CD4-positive, alpha-beta T cell treated with Interferon alpha-2 for 1 hour (primary cell): ENCODE results near the gene DNAH10.

Experiments used
- DNase-seq, 2 donors: peaks; one replicate each; pipeline ENCODE4 v3.0.0-alpha.2; 2020 to 2022

DNAH10 gene

DNA sequence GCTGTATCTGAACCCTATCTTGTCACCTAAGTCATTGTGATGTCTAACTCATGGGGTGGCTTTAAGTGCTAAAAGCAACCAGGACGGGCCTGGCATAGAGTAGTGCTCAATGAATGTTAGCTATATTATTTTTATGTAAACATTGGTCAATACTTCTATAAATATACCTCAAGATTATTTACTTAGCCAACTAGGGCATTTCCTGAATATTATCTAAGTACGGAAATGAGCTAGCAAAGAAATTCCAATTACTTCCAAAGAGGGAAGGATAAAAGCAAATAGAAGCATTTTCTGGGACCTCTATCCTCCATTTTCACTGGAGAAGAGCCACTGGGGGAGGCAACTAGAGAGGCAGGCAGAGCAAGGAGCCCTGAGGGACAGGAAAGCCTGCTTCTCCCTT, 189.9 kb downstream of the DNAH10 start:
- DNase-seq: no peak

DNA sequence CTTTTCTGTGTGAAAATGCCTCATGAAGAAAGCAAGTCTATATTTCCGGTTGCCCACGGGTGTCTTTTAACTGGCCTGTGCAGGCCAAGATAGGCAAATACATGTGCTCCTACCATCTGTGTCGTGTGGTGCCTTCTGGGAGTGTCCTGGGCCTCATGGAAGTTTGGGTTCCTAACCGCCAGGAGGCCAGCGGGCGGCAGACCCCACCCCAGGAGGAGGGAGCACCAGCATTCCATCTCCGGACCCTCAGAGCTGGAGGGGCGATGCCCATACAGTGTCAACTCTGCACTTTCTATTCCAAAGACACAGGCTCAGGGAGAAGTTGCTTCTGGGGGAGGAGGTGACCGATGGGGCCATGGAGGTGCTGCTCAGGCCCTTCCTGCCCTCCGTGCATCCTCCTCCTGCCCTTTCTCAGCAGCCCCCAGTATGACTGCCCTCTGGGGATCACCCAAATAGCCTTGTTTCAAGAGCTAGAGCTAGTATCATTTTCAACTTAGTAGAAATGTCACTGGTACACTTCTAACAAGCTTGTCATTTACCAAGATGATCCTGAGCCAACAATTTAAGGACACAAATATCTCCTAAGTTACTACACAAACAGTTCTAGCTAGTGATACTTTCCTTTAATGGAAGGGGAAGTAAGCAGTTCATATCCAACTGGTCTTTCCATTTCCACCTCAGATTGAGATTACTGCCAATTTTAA, 192.7 kb downstream of the DNAH10 start:
- no peak for DNase-seq

GRCh38 chr12:123956249-123956648, 194.1 kb downstream of the DNAH10 start:
- DNase-seq: no peak

GRCh38 chr12:123957196-123957595, 195.1 kb downstream of the DNAH10 start:
- DNase-seq: no peak

DNA sequence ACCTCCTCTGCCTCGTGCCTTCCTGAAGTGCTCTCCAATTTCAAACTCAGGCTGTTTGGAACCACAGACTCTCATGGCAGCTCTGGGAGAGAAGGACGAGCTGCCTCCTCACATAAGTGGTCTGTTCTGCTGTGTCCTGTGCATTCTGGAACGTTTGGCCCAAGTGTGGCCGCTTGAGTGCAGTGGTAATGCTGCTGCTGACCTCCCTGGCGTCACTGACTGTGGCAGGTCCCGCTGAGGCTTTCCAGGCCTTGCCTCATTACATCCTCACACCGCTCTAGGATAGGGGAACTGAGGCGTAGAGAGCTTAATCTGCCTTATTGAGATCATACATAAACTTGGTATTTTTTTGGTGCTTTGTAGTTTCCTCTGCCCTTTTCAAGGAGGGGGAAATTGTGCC, 196.4 kb downstream of the DNAH10 start:
- DNase-seq: no peak

DNA sequence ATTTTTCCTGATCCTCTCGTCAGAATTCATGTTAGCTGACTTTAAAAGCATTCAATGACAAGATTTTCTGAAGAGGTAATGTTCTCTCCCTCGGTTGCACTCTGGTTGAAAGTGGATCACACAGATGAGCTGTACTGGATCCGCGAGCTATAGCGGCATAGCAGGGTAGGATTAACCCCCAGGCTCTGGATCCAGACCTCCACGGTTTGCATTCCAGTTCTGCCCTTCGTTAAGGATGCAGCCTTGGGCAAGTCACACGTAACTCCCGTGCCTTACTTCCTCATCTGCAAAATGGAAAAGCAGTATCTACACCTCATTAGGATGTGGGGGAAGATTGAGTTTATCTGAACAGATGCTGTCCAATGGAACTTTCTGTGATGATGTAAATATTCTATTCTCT, 196.8 kb downstream of the DNAH10 start:
- no peak for DNase-seq

DNA sequence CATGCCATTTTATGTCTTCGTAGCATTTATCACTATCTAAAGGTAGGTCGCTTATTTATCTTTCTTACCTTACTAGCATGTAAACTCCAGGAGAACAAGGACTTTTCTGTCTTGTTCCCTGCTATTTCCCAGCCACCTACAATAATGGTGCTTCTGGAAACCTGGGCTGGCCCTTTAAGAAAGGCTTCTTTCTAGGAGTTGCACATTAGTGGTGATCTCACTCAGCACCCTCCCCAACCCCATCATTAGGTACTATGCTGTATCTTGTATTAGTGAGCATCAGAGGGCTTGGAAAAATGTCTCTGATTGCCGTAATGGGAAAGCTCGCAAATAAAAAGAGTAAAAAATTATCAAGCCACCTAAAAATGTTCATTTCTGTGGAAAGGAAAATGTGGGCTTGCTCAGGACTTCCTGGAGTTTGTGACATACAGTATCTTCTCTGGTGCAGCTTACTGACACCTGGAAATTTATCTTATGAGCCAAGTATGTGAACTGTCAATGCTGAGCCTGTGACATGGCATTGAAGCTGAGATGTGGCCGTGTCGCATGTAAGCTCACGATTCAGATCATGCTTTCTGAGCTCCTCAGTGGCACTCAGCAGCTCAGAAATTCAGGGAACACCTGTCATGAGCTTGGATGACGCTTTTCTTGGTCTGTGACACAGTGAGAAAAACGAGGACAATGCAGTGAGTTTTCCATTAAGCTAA, 198.1 kb downstream of the DNAH10 start:
- DNase-seq: no peak

DNA sequence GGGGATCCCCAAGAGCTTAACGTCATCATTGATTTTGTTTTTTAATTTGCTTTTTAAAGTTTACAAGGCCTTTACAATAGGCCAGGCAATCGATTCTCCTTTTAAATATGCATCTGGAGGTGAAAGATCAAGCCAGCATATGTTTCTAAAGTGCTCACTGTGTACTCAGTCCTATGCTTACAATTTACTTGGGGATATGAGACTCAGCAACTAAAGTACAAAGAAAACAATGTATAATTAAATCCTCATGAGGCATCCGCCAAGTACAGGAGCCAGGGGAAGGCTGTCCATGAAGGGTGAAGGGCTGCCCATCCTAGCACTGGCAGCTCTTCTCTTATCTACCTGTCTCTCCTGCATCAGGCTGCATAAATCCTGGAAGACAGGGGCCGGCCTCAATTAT, 198.8 kb downstream of the DNAH10 start:
- DNase-seq: no peak

DNA sequence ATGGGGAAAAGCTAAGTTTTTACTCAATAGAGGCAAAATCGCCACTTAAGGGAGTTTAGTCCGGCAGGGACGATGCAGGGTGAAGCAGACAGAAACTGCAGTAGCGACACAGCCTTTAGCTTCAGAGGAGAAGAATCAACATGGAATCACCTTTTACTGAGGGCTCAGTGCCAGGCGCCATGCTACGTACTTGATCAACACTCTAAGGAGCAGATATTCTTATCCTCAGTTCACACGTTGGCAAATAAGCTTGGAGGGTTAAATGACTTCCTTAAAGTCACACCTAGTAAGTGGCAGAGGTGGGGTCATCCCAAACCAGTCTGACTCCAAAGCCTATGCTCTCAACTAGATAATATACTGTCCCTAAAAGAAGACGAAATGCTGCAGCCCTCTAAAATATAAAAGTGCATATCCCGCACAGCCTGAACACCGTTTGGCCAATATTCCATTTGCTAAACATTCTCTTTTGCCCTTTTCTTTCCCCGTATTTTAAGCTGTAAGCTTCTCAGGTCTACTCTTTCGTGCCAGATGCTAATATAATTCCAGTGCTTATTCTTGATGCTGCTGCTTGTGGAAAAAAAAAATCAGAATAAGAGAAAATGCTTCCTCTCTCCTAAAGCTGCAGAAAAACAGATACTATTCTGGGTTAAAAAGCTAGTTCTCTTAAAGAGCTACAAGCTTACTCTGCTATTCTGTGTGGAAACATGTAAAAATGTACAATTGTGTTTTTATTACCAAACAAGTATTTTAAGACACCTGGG, 199.7 kb downstream of the DNAH10 start:
- no peak for DNase-seq

DNA sequence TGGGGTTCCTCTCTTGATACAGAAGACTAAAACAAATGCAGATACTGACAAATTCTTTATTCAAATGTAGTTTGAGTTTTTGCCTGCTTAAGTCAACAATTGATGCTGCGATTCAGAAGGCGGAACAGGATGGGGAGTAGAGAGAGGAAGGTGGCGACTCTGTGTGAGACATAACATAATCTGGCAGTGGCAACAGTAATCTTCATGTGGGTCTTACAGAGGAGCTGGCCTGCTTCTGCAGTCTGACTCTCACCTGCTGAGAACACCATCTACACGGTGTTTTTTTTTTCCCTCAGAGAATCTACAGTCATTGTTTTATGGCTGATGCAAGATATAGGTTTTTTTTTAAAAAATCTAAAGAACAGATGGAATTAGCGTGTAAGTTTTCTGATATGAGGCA, 200.4 kb downstream of the DNAH10 start:
- DNase-seq: no peak

- DNase-seq: no peak
These were observed 201.7 kb downstream of the DNAH10 start for GRCh38 chr12:123963821-123964220.

GRCh38 chr12:123965382-123965781, 203.3 kb downstream of the DNAH10 start:
- DNase-seq: no peak

GRCh38 chr12:123966596-123966995, 204.5 kb downstream of the DNAH10 start:
- no peak for DNase-seq

GRCh38 chr12:123967121-123967586, 205.1 kb downstream of the DNAH10 start:
- DNase-seq: no peak

- no peak for DNase-seq
These were observed 209.3 kb downstream of the DNAH10 start for GRCh38 chr12:123971449-123971769.

GRCh38 chr12:123971770-123972456, 209.8 kb downstream of the DNAH10 start:
- DNase-seq: peak; percentile 5 to 39

DNA sequence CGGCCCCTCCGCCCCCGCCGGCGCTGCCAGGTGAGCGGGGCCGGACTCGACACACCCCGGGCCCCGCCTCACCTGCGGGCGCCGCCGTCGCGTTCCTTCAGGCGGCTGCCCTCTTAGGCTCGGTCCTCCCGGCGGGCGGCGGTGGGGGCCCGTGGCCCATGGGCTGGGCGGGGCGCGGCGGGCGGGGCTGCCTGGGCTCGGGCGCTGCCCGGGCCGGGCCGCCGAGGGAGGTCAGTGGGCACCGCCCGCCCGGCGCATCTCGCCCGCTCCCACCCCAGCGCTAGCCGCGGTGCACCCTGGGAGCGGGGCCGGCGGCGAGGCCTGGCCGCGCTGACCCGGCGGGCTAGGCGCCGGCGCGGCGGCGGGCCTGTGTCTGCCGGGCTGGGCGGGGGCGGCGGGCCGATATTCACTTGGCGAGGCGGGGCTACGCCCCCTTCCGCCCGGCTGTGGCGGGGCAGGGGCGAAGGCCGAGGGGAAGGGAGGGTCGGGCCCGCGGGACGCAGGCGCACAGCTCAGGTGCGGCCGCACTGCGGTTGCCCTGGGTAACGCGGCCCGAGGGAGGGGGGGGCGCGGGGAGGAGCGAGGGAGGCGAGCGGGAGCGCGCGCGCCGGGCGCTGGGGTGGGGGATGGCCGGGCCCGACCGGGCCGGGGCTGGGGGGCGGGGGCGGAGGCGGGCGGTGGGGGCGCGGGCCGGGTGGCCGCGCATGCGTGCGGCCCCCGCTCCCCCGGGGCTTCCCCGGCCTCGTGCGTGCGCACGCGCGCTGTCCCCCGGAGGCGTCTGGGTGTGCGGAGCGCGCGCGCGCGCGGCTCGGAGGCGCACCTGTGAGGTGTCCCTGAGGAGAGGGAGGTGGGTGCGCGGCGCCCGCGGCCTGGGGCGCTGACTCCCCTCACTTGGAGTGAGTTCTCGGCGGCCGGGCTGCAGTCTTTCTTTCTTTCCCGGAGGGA, 210.6 kb downstream of the DNAH10 start, which contains the start of the genes CCDC92 and ZNF664:
Gene CCDC92, minus strand, starts transcription at position 375 of the 945 bp plus-strand sequence. CDS start 28,526 bp downstream, outside the sequence.
Gene ZNF664, plus strand, starts transcription at position 759 of the 945 bp plus-strand sequence. CDS start 38,930 bp downstream, outside the sequence.
- DNase-seq: peak; percentile 94 to 97

GRCh38 chr12:123973552-123974341, 211.6 kb downstream of the DNAH10 start:
- DNase-seq: peak in 1 of 2 donors; percentile 15

DNA sequence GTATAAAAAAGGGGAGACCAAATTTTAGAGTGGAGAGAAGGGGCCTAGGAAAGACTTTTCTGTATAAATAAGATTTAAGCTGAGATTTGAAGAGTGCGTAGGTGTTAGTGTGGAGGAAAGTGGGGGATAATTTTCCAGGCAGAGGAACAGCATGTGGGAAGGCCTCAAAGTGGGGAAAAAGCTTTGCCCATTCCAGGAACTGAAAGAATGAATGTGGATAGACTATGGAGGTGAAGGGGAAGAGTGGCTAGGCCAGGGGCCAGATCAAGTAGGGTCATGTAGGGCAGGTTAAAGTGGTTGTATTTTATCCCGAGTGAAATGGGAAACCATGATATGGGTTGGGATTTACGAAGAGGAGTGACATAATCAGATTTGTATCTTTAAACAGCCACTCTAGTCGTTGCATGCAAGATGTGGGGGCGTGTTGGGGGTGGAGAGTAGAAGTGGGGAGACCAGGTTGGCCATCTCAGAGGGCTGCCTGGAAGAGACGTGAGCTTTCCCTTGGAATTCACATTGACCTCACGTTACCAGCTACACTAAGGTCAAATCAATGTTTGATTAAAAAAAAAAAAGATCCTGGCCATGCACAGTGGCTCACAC, 214.2 kb downstream of the DNAH10 start:
- no peak for DNase-seq

DNA sequence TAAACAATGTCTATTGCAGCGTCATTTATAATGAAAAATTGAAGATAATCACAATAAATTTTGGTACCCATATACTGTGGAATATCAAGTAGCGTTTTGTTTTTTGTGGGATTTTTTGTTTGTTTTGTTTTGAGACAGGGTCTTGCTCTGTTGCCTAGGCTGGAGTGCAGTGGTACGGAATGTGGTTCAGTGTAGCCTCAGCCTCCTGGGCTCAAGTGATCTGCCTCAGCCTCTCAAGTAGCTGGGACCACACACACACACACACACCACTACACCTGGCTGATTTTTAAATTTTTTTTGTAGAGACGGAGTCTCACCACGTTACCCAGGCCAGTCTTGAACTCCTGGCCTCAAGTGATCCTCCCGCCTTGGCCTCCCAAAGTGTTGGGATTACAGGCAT, 217.5 kb downstream of the DNAH10 start:
- DNase-seq: no peak
